ENCODE measurements around the gene SCAMP4. TPM values are rescaled to one million over a fixed set of nuclear protein-coding genes. Genes with fewer than 3 reads are reported as not detected.

Gene SCAMP4
- total and polyA plus RNA-seq, 2 of the 13 experiments (the other 11 are each of a cell fraction or from before 2014, with no cell fraction given): 10.7 to 13.7 TPM

GRCh38 chr19:1905110-1905862, at the start of gene SCAMP4, which contains the start of gene ADAT3 (continued):
- TF ChIP-seq ZUFSP (CRISPR knock-in tag; IDR thresholded peaks at IDR 0.05; ENCODE audit: borderline replicate concordance) (no peak), PAWR (CRISPR knock-in tag; IDR thresholded peaks at IDR 0.05; ENCODE audit: borderline replicate concordance) (no peak), MXD3 (CRISPR knock-in tag; IDR thresholded peaks at IDR 0.05) (no peak), ZNF362 (CRISPR knock-in tag; IDR thresholded peaks at IDR 0.05; ENCODE audit: borderline replicate concordance) (no peak), GLMP (CRISPR knock-in tag; IDR thresholded peaks at IDR 0.05; ENCODE audit: borderline replicate concordance) (no peak), CSRNP1 (CRISPR knock-in tag; IDR thresholded peaks at IDR 0.05) (peak; percentile 17; the same call in 1 of the 2 replicates), ZFP41 (CRISPR knock-in tag; IDR thresholded peaks at IDR 0.05; ENCODE audit: borderline replicate concordance) (no peak), MAF1 (CRISPR knock-in tag; IDR thresholded peaks at IDR 0.05; ENCODE audit: borderline replicate concordance) (no peak), ATF6 (CRISPR knock-in tag; conservative IDR thresholded peaks at IDR 0.05) (no peak), REXO4 (CRISPR knock-in tag; IDR thresholded peaks at IDR 0.05; ENCODE audit: borderline replicate concordance) (no peak), IRF2 (CRISPR knock-in tag; IDR thresholded peaks at IDR 0.05) (peak; percentile 14), POGZ (CRISPR knock-in tag; IDR thresholded peaks at IDR 0.05) (no peak), ADNP (CRISPR knock-in tag; IDR thresholded peaks at IDR 0.05) (0 out of 2 replicates have a peak, but pooled peaks have one; percentile 45), SMARCE1 (IDR thresholded peaks at IDR 0.05; ENCODE audit: borderline replicate concordance) (no peak), WIZ (CRISPR knock-in tag; IDR thresholded peaks at IDR 0.05) (no peak), ZMYM2 (CRISPR knock-in tag; IDR thresholded peaks at IDR 0.05) (no peak), ARID2 (CRISPR knock-in tag; IDR thresholded peaks at IDR 0.05; ENCODE audit: borderline replicate concordance) (no peak)

Data from HepG2 (cell line).